PC-9 (cell line): ENCODE measurements around the gene HPX.

Experiments used
- CTCF ChIP-seq: fragments of 200-600 bp; sonication (generic); conservative IDR thresholded peaks from 2 replicates; pipeline ENCODE4 v1.6.1; 2017; ENCODE audit warnings: mixed run types, antibody characterized with exemption, mild to moderate bottlenecking, moderate library complexity
- EZH2 ChIP-seq: fragments of 200-600 bp; sonication (generic); IDR thresholded peaks from 2 replicates; pipeline ENCODE4 v1.8.0; 2017; ENCODE audit warnings: antibody characterized with exemption, low read depth

GRCh38 chr11:6474806-6475500 is 34.2 kb upstream of the HPX start:
- TF ChIP-seq CTCF = no peak
- no peak for TF ChIP-seq EZH2
